Activated CD4-positive, alpha-beta memory T cell treated with anti-CD3 and anti-CD28 coated beads, Interleukin-2, amount 10 ng/mL, durations not matched to agents 7 days and 5 days (primary cell): ENCODE data around the gene CDKN2AIP. TPM values are rescaled to one million over a fixed set of nuclear protein-coding genes. Genes with fewer than 3 reads are reported as not detected.

Experiments used
- CTCF ChIA-PET: fragments of 350-600 bp; sonication (Branson Sonifier 250); formaldehyde crosslinking; loops from one replicate; lab custom pipeline; 2021; ENCODE audit warnings: antibody characterized with exemption, inconsistent platforms; lab: Charles Lee
- POLR2A ChIA-PET: fragments of 350-600 bp; sonication (Branson Sonifier 250); formaldehyde crosslinking; loops from one replicate; lab custom pipeline; 2021; ENCODE audit warnings: antibody characterized with exemption; lab: Charles Lee
- DNase-seq: peaks from one replicate; pipeline ENCODE4 v3.0.0-alpha.2; 2020
- H3K27ac Mint-ChIP-seq: one replicate; pipeline ENCODE4 v1.8.0; 2021; ENCODE audit warnings: mild to moderate bottlenecking, mixed read lengths
- H3K27me3 Mint-ChIP-seq: one replicate; pipeline ENCODE4 v1.8.0; 2021; ENCODE audit warnings: mixed read lengths
- H3K36me3 Mint-ChIP-seq: one replicate; pipeline ENCODE4 v1.8.0; 2021; ENCODE audit warnings: low read depth, mixed read lengths
- H3K4me1 Mint-ChIP-seq: one replicate; pipeline ENCODE4 v1.8.0; 2021; ENCODE audit warnings: mixed read lengths
- H3K4me3 Mint-ChIP-seq: one replicate; pipeline ENCODE4 v1.8.0; 2021; ENCODE audit warnings: mild to moderate bottlenecking, mixed read lengths
- H3K9me3 Mint-ChIP-seq: one replicate; pipeline ENCODE4 v1.8.0; 2021; ENCODE audit warnings: mixed read lengths
- total RNA-seq, 2 experiments: library from RNA; stranded (reverse); gene quantifications; one replicate each; pipeline ENCODE4 v1.2.3, GENCODE V29; 2021

CDKN2AIP gene
- total RNA-seq, 2 experiments from 2014 or later: 30.5 to 30.9 TPM

GRCh38 chr4:183485411-183486160 is 41.1 kb downstream of the CDKN2AIP start:
- ChIA-PET CTCF (no interaction called here), POLR2A (no interaction called here)
- no peak overlapping the region for H3K27ac Mint-ChIP-seq
- no peaks in the 10 kb centered on the region for H3K4me1 Mint-ChIP-seq
- no peak for DNase-seq
- H3K4me3 Mint-ChIP-seq: no peak overlapping the region
- H3K9me3 Mint-ChIP-seq: no peaks in the 10 kb centered on the region
- no peaks in the 10 kb centered on the region for H3K27me3 Mint-ChIP-seq
- no peaks in the 10 kb centered on the region for H3K36me3 Mint-ChIP-seq

- no peaks in the 10 kb centered on the region for H3K27me3 Mint-ChIP-seq
- no peaks in the 10 kb centered on the region for H3K9me3 Mint-ChIP-seq
- H3K36me3 Mint-ChIP-seq: peaks cover 17% of the 10 kb centered on the region
- no peak overlapping the region for H3K27ac Mint-ChIP-seq
- CTCF ChIA-PET: no interaction called here
- POLR2A ChIA-PET: no interaction called here
- H3K4me1 Mint-ChIP-seq: no peaks in the 10 kb centered on the region
- no peak for DNase-seq
- no peak overlapping the region for H3K4me3 Mint-ChIP-seq
Observed at GRCh38 chr4:183492791-183493222, 48.4 kb downstream of the CDKN2AIP start.

GRCh38 chr4:183493246-183493645 is 48.8 kb downstream of the CDKN2AIP start:
- ChIA-PET CTCF (no interaction called here), POLR2A (no interaction called here)

GRCh38 chr4:183495184-183495583 is 50.7 kb downstream of the CDKN2AIP start:
- DNase-seq: no peak
- no peak overlapping the region for H3K4me3 Mint-ChIP-seq
- no peaks in the 10 kb centered on the region for H3K9me3 Mint-ChIP-seq
- no peaks in the 10 kb centered on the region for H3K27me3 Mint-ChIP-seq
- peaks cover 17% of the 10 kb centered on the region for H3K36me3 Mint-ChIP-seq
- H3K27ac Mint-ChIP-seq: no peak overlapping the region
- H3K4me1 Mint-ChIP-seq: peaks cover 10% of the 10 kb centered on the region
- ChIA-PET POLR2A (interaction anchor here (1.4 to 1.6 kb wide), 2 partner anchors 9 to 10 kb away, joined by 4 to 5 read pairs; partner anchors contain the start of gene ING2), CTCF (no interaction called here)

More at GRCh38 chr4:183493246-183493645, 48.8 kb downstream of the CDKN2AIP start:
- H3K9me3 Mint-ChIP-seq: no peaks in the 10 kb centered on the region
- H3K27ac Mint-ChIP-seq: no peak overlapping the region
- peaks cover 17% of the 10 kb centered on the region for H3K36me3 Mint-ChIP-seq
- DNase-seq: no peak
- H3K4me1 Mint-ChIP-seq: no peaks in the 10 kb centered on the region
- H3K27me3 Mint-ChIP-seq: no peaks in the 10 kb centered on the region
- no peak overlapping the region for H3K4me3 Mint-ChIP-seq

Other genes with a start within 250 kb of the CDKN2AIP start
- gene CLDN22, start 124.4 kb upstream of the CDKN2AIP start, total RNA-seq: not detected
- not detected for gene CLDN24, start 122.2 kb upstream of the CDKN2AIP start, total RNA-seq
- 10 to 100 TPM; 12.8 to 13.3 TPM for gene ING2, start 60.4 kb downstream of the CDKN2AIP start, total RNA-seq
- gene RWDD4, start 214.5 kb downstream of the CDKN2AIP start, total RNA-seq: 10 to 100 TPM; 13.0 to 15.3 TPM
- gene TRAPPC11, start 214.7 kb downstream of the CDKN2AIP start, total RNA-seq: 10 to 100 TPM; 29.7 to 36.1 TPM